Measurements from ENCODE around the gene DNM3.

Gene DNM3

DNA sequence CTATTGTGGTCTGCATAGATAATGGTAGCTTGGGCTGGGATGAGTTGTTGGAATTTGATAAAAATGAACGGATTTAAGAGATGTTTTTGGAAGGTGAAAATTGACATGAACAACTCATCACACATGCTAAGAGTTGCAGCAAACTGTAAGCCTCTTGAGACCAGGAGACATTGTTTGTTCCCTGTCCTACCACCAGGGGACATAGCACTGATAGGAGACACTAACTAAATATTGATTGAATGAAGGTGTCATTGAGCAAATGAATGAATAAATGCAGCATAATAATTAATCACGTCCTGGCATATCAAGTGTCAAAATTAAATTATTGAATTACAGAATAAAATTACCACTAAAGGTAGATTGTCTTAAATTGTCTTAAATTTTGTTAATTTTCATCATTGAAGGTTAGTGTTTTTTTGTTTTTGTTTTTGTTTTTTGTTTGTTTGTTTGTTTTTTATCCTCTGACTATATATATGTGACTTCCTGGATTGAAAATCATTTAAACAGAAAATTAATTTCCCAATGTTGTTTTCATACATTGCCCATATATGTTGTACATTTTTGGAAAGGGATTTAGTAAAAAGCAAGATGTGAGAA, 293.9 kb downstream of the DNM3 start (continued):
- TF ChIP-seq, protein P1, sequence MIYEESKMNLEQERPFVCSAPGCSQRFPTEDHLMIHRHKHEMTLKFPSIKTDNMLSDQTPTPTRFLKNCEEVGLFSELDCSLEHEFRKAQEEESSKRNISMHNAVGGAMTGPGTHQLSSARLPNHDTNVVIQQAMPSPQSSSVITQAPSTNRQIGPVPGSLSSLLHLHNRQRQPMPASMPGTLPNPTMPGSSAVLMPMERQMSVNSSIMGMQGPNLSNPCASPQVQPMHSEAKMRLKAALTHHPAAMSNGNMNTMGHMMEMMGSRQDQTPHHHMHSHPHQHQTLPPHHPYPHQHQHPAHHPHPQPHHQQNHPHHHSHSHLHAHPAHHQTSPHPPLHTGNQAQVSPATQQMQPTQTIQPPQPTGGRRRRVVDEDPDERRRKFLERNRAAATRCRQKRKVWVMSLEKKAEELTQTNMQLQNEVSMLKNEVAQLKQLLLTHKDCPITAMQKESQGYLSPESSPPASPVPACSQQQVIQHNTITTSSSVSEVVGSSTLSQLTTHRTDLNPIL (CRISPR knock-in tag; IDR thresholded peaks at IDR 0.05; ENCODE audit: low read depth), result no peak
- TF ChIP-seq GLIS3 (CRISPR knock-in tag; IDR thresholded peaks at IDR 0.05), result no peak
- no peak for TF ChIP-seq ZC3H10 (CRISPR knock-in tag; IDR thresholded peaks at IDR 0.05)
- no peak for TF ChIP-seq ARNTL (CRISPR knock-in tag; IDR thresholded peaks at IDR 0.05; ENCODE audit: borderline replicate concordance, low read depth)
- no peak for TF ChIP-seq BACH2 (CRISPR knock-in tag; IDR thresholded peaks at IDR 0.05; ENCODE audit: borderline replicate concordance)
- no peak for TF ChIP-seq ZNF8 (CRISPR knock-in tag; IDR thresholded peaks at IDR 0.05)

DNA sequence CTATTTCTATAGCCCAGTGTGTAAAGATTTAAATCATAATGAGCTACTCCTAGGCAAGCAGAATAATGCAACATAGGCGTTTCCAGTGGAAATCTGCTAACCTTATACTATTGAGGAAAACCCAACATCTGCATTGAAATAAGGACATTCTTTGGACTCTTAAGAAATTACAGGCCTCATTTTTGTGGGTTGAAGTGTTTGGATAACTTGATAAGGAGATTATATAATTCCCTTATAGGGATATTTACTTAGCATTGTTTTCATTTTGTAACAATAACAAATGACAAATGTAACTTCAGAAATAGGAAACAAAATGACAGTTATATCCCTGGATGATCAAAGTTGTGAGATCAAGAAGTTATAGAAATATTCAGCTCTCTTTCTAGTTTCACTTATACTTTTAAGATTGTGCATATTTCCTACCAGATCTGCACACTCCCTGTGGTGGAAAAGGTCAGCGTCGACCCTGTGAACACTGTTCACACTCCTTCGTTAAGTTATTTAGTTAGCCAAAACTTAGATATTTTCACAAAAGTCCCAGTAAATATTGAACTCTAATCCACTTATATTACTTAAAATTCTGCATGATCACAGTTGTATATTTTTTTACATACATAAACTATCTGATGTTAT, 294.8 kb downstream of the DNM3 start:
- no peak for TF ChIP-seq OSR1 (CRISPR knock-in tag; IDR thresholded peaks at IDR 0.05)
- no peak for TF ChIP-seq ISL1 (CRISPR knock-in tag; IDR thresholded peaks at IDR 0.05)
- no peak for TF ChIP-seq ZC3H10 (CRISPR knock-in tag; IDR thresholded peaks at IDR 0.05)
- TF ChIP-seq ZFP3 (CRISPR knock-in tag; IDR thresholded peaks at IDR 0.05), result no peak
- TF ChIP-seq GLIS3 (CRISPR knock-in tag; IDR thresholded peaks at IDR 0.05), result no peak
- ATAC-seq, result peak; percentile 43

DNA sequence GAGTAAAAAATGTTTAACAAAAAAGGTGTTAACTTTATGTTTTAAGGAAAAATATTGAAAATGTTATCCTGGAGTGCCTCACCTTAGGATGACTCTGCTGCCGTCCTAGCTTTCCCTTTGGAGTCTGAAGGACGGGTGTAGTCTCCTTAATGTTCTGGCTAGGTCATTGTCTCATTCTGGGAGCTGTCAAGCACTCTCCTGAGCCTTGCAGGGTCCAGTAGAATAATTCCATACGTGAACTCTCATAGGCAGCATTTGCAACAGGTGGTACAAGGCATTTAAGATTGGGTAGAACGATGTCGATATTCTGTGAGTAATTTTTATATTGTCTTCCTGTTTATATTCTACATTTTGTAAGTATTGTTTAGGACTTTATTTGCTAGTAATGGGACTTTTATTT, 295.6 kb downstream of the DNM3 start:
- no peak for TF ChIP-seq CSDC2 (CRISPR knock-in tag; IDR thresholded peaks at IDR 0.05)
- TF ChIP-seq, protein P2, sequence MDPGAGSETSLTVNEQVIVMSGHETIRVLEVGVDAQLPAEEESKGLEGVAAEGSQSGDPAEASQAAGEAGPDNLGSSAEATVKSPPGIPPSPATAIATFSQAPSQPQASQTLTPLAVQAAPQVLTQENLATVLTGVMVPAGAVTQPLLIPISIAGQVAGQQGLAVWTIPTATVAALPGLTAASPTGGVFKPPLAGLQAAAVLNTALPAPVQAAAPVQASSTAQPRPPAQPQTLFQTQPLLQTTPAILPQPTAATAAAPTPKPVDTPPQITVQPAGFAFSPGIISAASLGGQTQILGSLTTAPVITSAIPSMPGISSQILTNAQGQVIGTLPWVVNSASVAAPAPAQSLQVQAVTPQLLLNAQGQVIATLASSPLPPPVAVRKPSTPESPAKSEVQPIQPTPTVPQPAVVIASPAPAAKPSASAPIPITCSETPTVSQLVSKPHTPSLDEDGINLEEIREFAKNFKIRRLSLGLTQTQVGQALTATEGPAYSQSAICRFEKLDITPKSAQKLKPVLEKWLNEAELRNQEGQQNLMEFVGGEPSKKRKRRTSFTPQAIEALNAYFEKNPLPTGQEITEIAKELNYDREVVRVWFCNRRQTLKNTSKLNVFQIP (CRISPR knock-in tag; IDR thresholded peaks at IDR 0.05; ENCODE audit: borderline replicate concordance, low read depth), result no peak
- TF ChIP-seq ZNF8 (CRISPR knock-in tag; IDR thresholded peaks at IDR 0.05), result no peak
- TF ChIP-seq ZFP30 (CRISPR knock-in tag; IDR thresholded peaks at IDR 0.05), result no peak
- no peak for TF ChIP-seq ZNF565 (CRISPR knock-in tag; conservative IDR thresholded peaks at IDR 0.05; ENCODE audit: low read depth)
- no peak for TF ChIP-seq TCF4 (CRISPR knock-in tag; IDR thresholded peaks at IDR 0.05; ENCODE audit: borderline replicate concordance)
- TF ChIP-seq, protein P3, sequence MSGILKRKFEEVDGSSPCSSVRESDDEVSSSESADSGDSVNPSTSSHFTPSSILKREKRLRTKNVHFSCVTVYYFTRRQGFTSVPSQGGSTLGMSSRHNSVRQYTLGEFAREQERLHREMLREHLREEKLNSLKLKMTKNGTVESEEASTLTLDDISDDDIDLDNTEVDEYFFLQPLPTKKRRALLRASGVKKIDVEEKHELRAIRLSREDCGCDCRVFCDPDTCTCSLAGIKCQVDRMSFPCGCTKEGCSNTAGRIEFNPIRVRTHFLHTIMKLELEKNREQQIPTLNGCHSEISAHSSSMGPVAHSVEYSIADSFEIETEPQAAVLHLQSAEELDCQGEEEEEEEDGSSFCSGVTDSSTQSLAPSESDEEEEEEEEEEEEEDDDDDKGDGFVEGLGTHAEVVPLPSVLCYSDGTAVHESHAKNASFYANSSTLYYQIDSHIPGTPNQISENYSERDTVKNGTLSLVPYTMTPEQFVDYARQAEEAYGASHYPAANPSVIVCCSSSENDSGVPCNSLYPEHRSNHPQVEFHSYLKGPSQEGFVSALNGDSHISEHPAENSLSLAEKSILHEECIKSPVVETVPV (CRISPR knock-in tag; IDR thresholded peaks at IDR 0.05), result no peak
- TF ChIP-seq, protein P4, sequence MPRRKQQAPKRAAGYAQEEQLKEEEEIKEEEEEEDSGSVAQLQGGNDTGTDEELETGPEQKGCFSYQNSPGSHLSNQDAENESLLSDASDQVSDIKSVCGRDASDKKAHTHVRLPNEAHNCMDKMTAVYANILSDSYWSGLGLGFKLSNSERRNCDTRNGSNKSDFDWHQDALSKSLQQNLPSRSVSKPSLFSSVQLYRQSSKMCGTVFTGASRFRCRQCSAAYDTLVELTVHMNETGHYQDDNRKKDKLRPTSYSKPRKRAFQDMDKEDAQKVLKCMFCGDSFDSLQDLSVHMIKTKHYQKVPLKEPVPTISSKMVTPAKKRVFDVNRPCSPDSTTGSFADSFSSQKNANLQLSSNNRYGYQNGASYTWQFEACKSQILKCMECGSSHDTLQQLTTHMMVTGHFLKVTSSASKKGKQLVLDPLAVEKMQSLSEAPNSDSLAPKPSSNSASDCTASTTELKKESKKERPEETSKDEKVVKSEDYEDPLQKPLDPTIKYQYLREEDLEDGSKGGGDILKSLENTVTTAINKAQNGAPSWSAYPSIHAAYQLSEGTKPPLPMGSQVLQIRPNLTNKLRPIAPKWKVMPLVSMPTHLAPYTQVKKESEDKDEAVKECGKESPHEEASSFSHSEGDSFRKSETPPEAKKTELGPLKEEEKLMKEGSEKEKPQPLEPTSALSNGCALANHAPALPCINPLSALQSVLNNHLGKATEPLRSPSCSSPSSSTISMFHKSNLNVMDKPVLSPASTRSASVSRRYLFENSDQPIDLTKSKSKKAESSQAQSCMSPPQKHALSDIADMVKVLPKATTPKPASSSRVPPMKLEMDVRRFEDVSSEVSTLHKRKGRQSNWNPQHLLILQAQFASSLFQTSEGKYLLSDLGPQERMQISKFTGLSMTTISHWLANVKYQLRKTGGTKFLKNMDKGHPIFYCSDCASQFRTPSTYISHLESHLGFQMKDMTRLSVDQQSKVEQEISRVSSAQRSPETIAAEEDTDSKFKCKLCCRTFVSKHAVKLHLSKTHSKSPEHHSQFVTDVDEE (CRISPR knock-in tag; IDR thresholded peaks at IDR 0.05), result no peak
- TF ChIP-seq, protein P5, sequence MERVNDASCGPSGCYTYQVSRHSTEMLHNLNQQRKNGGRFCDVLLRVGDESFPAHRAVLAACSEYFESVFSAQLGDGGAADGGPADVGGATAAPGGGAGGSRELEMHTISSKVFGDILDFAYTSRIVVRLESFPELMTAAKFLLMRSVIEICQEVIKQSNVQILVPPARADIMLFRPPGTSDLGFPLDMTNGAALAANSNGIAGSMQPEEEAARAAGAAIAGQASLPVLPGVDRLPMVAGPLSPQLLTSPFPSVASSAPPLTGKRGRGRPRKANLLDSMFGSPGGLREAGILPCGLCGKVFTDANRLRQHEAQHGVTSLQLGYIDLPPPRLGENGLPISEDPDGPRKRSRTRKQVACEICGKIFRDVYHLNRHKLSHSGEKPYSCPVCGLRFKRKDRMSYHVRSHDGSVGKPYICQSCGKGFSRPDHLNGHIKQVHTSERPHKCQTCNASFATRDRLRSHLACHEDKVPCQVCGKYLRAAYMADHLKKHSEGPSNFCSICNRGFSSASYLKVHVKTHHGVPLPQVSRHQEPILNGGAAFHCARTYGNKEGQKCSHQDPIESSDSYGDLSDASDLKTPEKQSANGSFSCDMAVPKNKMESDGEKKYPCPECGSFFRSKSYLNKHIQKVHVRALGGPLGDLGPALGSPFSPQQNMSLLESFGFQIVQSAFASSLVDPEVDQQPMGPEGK (CRISPR knock-in tag; IDR thresholded peaks at IDR 0.05; ENCODE audit: borderline replicate concordance), result no peak
- TF ChIP-seq GLIS3 (CRISPR knock-in tag; IDR thresholded peaks at IDR 0.05), result no peak; the same call in 1 of the 2 replicates
- no peak for TF ChIP-seq SNAI2 (CRISPR knock-in tag; IDR thresholded peaks at IDR 0.05)
- ATAC-seq, result peak; percentile 43

Measured in SK-N-SH treated with all-trans-retinoic acid at 6 μM for 48 hours (cell line).